ENCODE results near the gene TOR1AIP2. TPM values are rescaled to one million over a fixed set of nuclear protein-coding genes. Genes with fewer than 3 reads are reported as not detected.

TOR1AIP2 gene
- total RNA-seq, 1 donor from 2014 or later: 48.8 TPM

- DNase-seq (ENCODE audit: missing footprints) (no peak), ATAC-seq (no peak)
- intact Hi-C loops (cut with DNase I): no loop called here
Observed at GRCh38 chr1:179831852-179832699, 45.5 kb downstream of the TOR1AIP2 start.

DNA sequence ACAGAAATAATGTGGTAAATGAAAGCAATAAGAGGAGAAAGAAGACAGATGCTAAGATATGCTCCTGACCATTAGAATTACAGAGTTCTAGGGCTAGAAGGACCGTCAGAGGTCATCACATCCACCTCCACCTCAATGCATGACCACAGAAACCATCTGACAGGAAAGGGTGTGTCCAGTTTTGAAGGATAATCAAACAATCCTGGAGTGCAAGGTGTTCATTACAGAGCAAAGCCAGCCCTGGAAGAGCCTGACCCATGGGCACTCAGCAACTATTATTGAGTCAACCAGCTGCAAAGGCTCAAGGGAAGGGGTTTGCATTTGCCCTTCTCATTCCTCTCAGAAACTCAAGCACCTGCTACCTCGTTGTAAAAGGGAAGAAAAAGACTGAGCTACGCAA, 46.4 kb downstream of the TOR1AIP2 start:
- DNase-seq (ENCODE audit: missing footprints): no peak
- intact Hi-C loops (cut with DNase I): no loop called here
- ATAC-seq: no peak

DNA sequence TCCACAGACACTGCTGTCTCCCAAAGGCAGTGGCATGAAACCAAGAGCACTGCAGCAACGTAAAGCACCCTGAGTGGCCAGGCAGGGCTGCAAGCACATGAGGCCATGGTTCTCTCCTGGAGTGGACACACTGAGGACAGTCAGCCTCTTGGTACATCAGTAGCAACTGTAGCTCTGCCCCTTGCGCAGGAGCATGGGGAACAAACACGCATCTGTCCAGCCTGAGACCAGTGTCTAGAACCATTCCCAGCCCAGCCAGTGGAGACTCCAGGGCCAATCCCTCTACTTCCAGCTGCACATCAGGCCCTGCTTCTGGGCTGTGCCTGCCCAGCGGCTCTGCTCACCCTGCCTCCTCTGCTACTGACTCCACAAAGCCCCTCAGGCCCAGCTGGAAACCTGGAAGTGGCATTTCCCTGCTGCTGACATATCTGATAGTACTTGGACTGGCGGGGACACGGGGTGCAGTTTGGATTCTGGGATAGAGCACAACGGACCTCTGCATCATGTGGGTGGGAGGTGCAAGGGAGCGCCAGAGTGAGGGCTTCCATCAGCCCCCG, 49.0 kb downstream of the TOR1AIP2 start:
- no peak for ATAC-seq
- intact Hi-C loops (cut with DNase I): no loop called here
- DNase-seq (ENCODE audit: missing footprints): no peak

DNA sequence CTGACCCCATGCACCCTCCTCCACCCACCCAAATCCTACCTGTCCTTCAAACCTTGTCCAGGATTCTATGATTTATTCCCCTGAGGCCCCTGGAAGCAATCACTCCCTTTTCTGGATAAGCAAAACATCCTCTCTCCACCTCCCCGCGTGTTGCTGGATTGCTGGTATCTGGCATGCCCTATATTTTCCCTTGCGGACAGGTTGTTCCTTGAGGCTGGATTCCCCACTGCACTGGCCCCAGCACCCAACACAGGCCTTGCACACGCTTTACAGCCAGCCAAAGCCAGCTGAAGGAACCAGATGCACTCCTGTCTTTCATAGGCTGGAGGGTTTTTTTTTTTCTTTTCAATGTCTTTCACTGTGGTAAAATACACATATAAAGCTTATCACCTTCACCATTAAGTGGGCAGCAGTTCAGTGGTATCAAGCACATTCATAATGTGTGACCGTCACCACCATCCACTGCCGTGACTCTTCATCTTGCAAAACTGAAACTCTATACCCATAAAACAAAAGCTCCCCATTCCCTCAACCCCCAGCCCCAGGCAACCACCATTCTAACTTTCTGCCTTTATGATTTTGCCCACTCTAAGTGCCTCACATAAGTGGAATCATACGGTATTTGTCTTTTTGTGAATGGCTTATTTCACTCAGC, 50.9 kb downstream of the TOR1AIP2 start:
- DNase-seq (ENCODE audit: missing footprints) (no peak), ATAC-seq (no peak)
- intact Hi-C loops (cut with DNase I): no loop called here

- intact Hi-C loops (cut with DNase I): no loop called here
Observed at GRCh38 chr1:179825798-179826460, 51.7 kb downstream of the TOR1AIP2 start.

DNA sequence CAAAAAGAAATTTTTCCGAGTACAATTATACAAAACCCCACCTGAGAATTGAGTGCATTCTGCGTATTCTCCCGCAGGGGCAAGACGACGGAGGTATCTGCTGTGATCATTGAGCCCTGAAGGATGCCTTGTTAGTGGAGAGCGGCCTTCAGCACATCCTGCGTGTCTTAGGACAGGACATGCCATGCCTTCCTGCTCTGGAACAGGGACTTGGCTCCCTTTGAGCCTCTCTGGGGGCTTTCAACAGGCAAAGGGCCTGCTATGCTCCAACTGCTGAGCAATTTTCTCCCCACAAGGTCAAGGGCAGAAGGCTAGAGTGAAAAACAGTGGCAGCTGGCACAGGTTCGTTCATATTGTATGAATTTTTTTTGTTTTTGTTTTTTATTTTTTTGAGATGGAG, 52.4 kb downstream of the TOR1AIP2 start:
- ATAC-seq (peak; percentile 81), DNase-seq (ENCODE audit: missing footprints) (no peak)
- intact Hi-C loops (cut with DNase I): no loop called here

More at GRCh38 chr1:179825798-179826460, 51.7 kb downstream of the TOR1AIP2 start:
- ATAC-seq: peak; percentile 14
- DNase-seq (ENCODE audit: missing footprints): no peak

GRCh38 chr1:179824265-179824664, 53.3 kb downstream of the TOR1AIP2 start:
- DNase-seq (ENCODE audit: missing footprints) (no peak), ATAC-seq (peak; percentile 47)
- intact Hi-C loops (cut with DNase I): no loop called here

DNA sequence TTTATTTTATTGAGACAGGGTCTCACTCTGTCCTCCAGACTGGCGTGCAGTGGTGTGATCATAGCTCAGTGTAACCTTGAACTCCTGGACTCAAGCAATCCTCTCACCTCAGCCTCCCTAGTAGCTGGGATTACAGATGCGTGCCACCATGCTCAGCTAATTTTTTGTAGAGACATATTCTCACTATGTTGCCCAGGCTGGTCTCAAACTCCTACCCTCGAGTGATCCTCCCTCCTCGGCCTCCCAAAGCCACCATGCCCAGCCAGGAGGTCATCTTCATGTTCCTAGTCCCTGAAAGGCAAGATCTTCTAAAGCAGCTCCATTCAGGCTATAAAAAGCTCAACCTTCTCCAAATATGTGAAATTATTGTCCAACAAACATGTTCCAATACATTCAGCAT, 53.9 kb downstream of the TOR1AIP2 start:
- no peak for DNase-seq (ENCODE audit: missing footprints)
- intact Hi-C loops (cut with DNase I): no loop called here
- ATAC-seq: no peak

GRCh38 chr1:179822065-179822464, 55.5 kb downstream of the TOR1AIP2 start:
- ATAC-seq (no peak), DNase-seq (ENCODE audit: missing footprints) (no peak)
- intact Hi-C loops (cut with DNase I): no loop called here

DNA sequence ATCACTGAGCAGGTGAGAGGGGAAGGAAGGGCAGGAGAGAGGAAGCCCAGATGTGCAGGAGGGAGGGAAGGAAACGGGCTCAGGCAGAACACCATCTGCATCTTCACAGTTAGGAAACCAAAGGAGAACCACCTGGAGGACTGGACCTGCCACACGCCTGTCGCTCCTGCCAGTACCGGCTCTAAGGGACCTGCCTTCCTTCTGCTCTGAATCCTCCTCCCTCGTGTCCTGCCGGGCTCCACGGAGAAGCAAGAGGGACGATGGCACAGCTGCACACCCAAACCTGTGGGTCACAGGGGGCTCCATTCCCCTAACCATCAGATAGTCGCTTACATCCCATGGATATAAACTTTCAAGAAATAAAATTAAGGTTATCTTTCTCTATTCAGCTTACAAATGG, 56.1 kb downstream of the TOR1AIP2 start:
- intact Hi-C loops (cut with DNase I): no loop called here
- no peak for DNase-seq (ENCODE audit: missing footprints)
- no peak for ATAC-seq

- ATAC-seq: no peak
- intact Hi-C loops (cut with DNase I): no loop called here
- DNase-seq (ENCODE audit: missing footprints): no peak
Observed at GRCh38 chr1:179820226-179820970, 57.2 kb downstream of the TOR1AIP2 start.

DNA sequence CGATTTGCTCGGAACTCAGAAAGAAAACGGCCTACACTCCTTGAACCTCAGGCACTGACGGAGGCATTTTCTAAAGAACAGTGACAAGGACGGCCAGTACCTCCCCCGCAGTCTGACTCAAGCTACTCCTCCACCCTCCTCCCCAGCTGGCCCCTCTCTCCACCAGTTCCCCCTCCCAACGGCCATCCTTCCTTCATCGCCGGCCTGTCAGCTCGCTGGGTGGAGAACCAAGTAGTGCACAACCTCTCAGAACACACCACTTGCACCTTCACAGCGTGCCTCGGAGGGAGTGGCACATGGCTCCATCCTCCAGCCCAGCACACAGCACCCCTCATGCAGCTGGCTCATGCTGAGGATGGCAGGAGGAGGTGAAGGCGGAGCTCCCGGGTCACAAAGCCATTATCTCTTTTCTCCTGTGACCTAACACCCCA, 58.8 kb downstream of the TOR1AIP2 start:
- peak; percentile 20 for ATAC-seq
- no peak for DNase-seq (ENCODE audit: missing footprints)

DNA sequence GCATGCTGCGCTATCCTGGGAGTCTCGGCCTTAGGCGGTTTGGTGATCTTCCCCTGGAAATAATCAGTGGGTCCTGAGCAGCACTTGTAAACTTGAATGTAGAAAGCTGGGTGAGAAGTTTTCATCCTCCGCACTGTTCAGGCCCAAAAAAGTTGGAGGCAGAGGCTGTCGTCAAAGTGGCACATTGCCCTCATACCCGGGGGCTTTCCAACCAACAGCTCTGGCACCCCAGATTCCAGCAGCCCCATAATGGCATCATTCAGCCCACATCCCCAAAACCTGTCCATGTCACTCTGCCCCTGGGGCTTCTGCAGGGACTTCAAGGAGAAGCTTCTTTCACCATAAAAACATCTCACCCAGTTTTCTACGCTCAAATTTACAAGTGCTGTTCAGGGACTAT, 59.3 kb downstream of the TOR1AIP2 start:
- no peak for DNase-seq (ENCODE audit: missing footprints)
- intact Hi-C loops (cut with DNase I): loop anchor here (5.0 kb wide), 1 partner anchor 64 kb away; the partner anchor contains the start of gene TOR1AIP1
- no peak for ATAC-seq

More for the DNA sequence above, 58.8 kb downstream of the TOR1AIP2 start:
- intact Hi-C loops (cut with DNase I): loop anchor here (5.0 kb wide), 1 partner anchor 64 kb away; the partner anchor contains the start of gene TOR1AIP1

DNA sequence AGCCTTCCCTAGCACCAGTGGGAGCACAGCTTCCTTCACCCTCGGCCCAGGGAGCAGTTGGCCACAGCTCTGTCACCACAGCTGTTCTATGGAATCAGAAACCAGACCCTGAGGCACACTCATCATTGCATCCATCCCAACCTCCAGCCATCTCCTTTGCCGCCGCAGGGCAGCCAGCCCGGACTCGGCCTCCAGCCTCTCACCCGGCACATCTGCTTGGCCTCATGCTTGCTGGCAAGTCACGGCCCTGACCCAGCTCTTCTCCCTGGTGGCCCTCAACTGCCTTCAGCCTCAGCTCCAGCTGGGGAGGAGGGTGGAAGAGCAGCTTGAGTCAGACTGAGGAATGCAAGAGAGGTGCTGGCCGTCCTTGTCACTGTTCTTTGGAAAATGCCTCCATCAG, 59.8 kb downstream of the TOR1AIP2 start:
- DNase-seq (ENCODE audit: missing footprints) (peak; percentile 88), ATAC-seq (peak; percentile 77)
- intact Hi-C loops (cut with DNase I): loop anchor here (5.0 kb wide), 1 partner anchor 65 kb away; the partner anchor contains the start of gene TOR1AIP1

DNA sequence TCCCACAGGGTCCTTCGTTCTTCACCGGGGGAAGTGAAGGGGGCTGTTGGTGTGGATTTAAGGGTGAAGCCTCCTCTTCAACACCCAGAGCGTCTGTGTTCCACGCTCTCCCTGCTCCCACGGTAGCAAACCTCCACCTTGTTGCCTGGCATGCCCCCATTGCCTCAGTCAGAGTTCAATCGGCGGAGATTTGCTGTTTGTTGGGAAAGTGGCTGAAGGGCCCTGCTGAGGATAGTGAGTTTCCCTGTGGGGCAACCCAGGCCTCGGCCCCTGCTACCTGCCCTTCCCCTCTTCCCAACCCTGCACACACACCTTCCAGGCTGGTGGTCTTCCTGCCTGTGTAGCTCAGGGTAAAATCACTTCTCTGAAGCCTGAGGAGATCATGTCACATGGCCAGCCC, 60.5 kb downstream of the TOR1AIP2 start:
- intact Hi-C loops (cut with DNase I): loop anchor here (5.0 kb wide), 1 partner anchor 65 kb away; the partner anchor contains the start of gene TOR1AIP1
- no peak for ATAC-seq
- no peak for DNase-seq (ENCODE audit: missing footprints)

- DNase-seq (ENCODE audit: missing footprints): peak; percentile 77
- intact Hi-C loops (cut with DNase I): loop anchor here (5.0 kb wide), 1 partner anchor 66 kb away; the partner anchor contains the start of gene TOR1AIP1
- peak; percentile 3 for ATAC-seq
Observed at GRCh38 chr1:179816196-179816960, 61.2 kb downstream of the TOR1AIP2 start.

DNA sequence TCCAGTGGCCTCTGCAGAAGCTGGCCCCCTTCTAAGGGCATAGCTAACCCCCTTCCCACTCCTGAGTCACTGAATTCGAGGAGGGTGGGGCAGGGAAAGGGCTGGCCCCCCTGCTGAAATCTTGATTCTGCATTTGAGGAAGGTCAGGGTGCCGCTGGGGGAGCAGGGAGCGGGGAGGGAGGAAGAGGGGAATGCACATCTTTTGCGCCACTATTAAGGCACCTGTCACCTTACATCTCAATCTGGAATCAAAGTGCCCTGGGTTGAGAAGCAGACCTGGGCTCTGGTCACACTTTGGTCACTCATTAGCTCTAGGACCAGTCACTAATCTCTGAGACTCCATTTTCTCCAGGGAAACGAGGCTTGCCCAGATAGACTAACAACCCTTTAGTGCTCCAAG, 62.0 kb downstream of the TOR1AIP2 start:
- intact Hi-C loops (cut with DNase I): loop anchor here (5.0 kb wide), 1 partner anchor 67 kb away; the partner anchor contains the start of gene TOR1AIP1
- peak; percentile 30 for DNase-seq (ENCODE audit: missing footprints)
- ATAC-seq: no peak

- intact Hi-C loops (cut with DNase I): no loop called here
- DNase-seq (ENCODE audit: missing footprints) (peak; percentile 81), ATAC-seq (peak; percentile 21)
Observed at GRCh38 chr1:179814546-179814838, 63.1 kb downstream of the TOR1AIP2 start.

Data from Right ventricle myocardium inferior (tissue), 1 donor.